ENCODE data around the gene FEM1B.

- TF ChIP-seq CTCF (IDR thresholded peaks at IDR 0.05) (no peak), EP300 (IDR thresholded peaks at IDR 0.05; ENCODE audit: low read depth) (no peak), POLR2A (IDR thresholded peaks at IDR 0.05) (no peak), POLR2AphosphoS5 (IDR thresholded peaks at IDR 0.05) (no peak)
Observed at GRCh38 chr15:68341760-68342725, 64.5 kb downstream of the FEM1B start.
